Inferior parietal cortex (tissue), 1 donor: ENCODE measurements around the gene YWHAE.
"Not testable (repeated sequence)": the region's sequence is repeated elsewhere in the genome, so short reads cannot be mapped to it uniquely, and the experiment has no call there.

Source experiments
- DNase-seq: peaks from one replicate; pipeline ENCODE4 v3.0.0-alpha.2; 2016; ENCODE audit errors: extremely low spot score

YWHAE gene

GRCh38 chr17:1329745-1330343, 70.2 kb downstream of the YWHAE start:
- DNase-seq: no peak

GRCh38 chr17:1328437-1328836, 71.6 kb downstream of the YWHAE start:
- no peak for DNase-seq

- DNase-seq: no peak
These were observed 74.3 kb downstream of the YWHAE start for GRCh38 chr17:1325766-1326165.

- DNase-seq: no peak
These were observed 75.7 kb downstream of the YWHAE start for GRCh38 chr17:1324201-1324771.

GRCh38 chr17:1323336-1323735, 76.7 kb downstream of the YWHAE start:
- DNase-seq: no peak

GRCh38 chr17:1322480-1322879, 77.5 kb downstream of the YWHAE start:
- no peak for DNase-seq

- no peak for DNase-seq
These were observed 78.0 kb downstream of the YWHAE start for GRCh38 chr17:1322014-1322428.

GRCh38 chr17:1315891-1316403, 84.1 kb downstream of the YWHAE start:
- no peak for DNase-seq

GRCh38 chr17:1315409-1315808, 84.6 kb downstream of the YWHAE start:
- no peak for DNase-seq

GRCh38 chr17:1313270-1314005, 86.6 kb downstream of the YWHAE start:
- DNase-seq: no peak

- no peak for DNase-seq
These were observed 87.7 kb downstream of the YWHAE start for GRCh38 chr17:1312261-1312870.

GRCh38 chr17:1307829-1308228, 92.2 kb downstream of the YWHAE start:
- not testable (repeated sequence) for DNase-seq

GRCh38 chr17:1304962-1305563, 95.0 kb downstream of the YWHAE start:
- DNase-seq: no peak

- no peak for DNase-seq
These were observed 95.5 kb downstream of the YWHAE start for GRCh38 chr17:1304522-1304921.

GRCh38 chr17:1302761-1303160, 97.3 kb downstream of the YWHAE start:
- no peak for DNase-seq

GRCh38 chr17:1301546-1301945, 98.5 kb downstream of the YWHAE start:
- no peak for DNase-seq

GRCh38 chr17:1300371-1300905, 99.6 kb downstream of the YWHAE start:
- no peak for DNase-seq

- no peak for DNase-seq
These were observed 100.3 kb downstream of the YWHAE start for GRCh38 chr17:1299552-1300370.

GRCh38 chr17:1298606-1299005, 101.4 kb downstream of the YWHAE start:
- no peak for DNase-seq
